ENCODE measurements around the gene RFPL2.

DNA sequence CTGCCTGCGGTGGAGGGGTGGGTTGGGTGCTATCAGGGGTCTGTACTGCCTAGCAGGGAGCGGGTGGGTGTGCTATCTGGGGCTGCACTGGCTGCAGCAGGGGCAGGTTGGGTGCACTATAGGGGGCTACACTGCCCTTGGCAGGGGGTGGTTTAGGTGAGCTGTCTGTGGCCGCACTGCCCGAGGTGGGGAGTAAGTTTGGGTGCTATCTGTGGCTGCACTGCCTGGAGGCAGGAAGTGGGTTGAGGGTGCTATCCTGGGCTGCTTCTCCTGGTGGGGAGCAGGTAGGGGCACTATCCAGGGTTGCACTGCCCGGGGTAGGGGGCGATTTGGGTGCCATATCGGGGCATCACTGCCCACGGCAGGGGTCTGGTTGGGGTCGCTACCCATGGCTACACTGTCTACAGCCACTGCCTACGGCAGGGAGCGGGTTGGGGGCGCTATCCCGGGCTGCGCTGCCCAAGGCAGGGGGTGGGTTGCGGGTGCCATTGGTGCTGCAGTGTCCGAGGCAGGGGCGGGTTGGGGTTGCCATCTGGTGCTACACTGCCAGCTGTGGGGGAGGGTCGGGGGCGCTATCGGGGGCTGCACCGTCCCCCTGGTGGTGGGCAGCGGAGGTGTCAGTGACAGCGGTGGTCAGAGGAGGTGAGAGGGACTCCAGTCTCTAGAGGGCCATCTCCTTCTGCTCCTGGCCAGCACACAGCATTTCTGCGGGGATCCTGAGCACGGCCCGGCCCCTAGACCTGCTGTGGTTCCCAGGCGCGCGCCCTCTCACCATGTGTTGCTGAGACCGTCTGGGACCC is 1.3 kb upstream of the RFPL2 start:
- TF ChIP-seq, protein P1, sequence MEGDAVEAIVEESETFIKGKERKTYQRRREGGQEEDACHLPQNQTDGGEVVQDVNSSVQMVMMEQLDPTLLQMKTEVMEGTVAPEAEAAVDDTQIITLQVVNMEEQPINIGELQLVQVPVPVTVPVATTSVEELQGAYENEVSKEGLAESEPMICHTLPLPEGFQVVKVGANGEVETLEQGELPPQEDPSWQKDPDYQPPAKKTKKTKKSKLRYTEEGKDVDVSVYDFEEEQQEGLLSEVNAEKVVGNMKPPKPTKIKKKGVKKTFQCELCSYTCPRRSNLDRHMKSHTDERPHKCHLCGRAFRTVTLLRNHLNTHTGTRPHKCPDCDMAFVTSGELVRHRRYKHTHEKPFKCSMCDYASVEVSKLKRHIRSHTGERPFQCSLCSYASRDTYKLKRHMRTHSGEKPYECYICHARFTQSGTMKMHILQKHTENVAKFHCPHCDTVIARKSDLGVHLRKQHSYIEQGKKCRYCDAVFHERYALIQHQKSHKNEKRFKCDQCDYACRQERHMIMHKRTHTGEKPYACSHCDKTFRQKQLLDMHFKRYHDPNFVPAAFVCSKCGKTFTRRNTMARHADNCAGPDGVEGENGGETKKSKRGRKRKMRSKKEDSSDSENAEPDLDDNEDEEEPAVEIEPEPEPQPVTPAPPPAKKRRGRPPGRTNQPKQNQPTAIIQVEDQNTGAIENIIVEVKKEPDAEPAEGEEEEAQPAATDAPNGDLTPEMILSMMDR (IDR thresholded peaks at IDR 0.05): no peak
- no peak for TF ChIP-seq POLR2A (IDR thresholded peaks at IDR 0.05)

All from prostate gland (tissue), 2 donors.